GM12891 (cell line): ENCODE results near the gene WDFY2.

Experiments
- PAX5 ChIP-seq: IDR thresholded peaks from 2 replicates; pipeline ENCODE4 v1.6.1; 2011; ENCODE audit warnings: low read length, moderate library complexity, mild to moderate bottlenecking; ENCODE audit not compliant: insufficient read depth, severe bottlenecking
- POLR2A ChIP-seq: IDR thresholded peaks from 2 replicates; pipeline ENCODE4 v1.6.1; 2011; ENCODE audit warnings: low read depth, low read length, control low read depth
- POLR2AphosphoS5 ChIP-seq: IDR thresholded peaks from 2 replicates; pipeline ENCODE4 v1.6.1; 2011; ENCODE audit warnings: low read depth, low read length, control low read depth
- POU2F2 ChIP-seq: IDR thresholded peaks from 2 replicates; pipeline ENCODE4 v1.6.1; 2011; ENCODE audit warnings: low read depth, mild to moderate bottlenecking, control low read depth, low read length, moderate library complexity
- TAF1 ChIP-seq: IDR thresholded peaks from 2 replicates; pipeline ENCODE4 v1.6.1; 2011; ENCODE audit warnings: low read depth, low read length, control low read depth

DNA sequence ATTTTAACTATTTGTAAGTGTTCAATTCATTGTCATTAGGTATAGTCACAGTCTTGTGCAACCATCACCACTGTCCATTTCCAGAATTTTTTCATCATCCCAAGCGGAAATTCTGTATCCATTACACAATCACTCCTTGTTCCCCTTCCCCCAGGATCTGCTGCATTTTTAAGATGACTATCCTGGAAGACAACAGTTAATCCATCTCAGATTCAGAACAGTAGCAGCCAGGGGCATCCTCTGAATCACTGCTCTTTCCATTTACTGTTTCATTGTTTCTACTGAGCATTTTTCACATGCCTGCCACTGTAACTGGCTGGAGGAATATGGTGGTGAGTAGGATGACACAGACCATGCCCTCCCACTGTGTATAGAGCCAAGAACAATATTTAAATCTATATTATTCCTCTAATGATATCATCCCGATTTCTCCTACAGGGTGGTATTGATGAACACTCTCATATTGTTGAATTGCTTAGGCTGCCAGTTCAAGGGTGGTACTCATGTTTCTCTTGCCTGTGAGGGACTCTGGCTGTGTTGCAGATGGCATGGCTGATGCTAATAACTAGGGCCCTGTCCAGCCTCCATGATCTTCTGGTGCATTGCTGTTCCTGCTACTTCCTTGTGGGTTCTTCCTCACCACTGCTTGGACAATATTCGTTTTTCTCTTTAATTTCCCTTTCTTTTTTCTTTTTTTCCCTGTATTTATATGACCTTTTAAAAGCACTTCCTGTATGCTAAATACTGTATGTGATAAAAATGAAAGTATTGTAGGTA, 59.0 kb downstream of the WDFY2 start:
- TF ChIP-seq POLR2A, result no peak
- TF ChIP-seq POLR2AphosphoS5, result no peak
- TF ChIP-seq TAF1, result no peak
- TF ChIP-seq POU2F2, result no peak
- TF ChIP-seq PAX5, result no peak
